Measurements from ENCODE around the gene SLC30A2. TPM values are rescaled to one million over a fixed set of nuclear protein-coding genes. Genes with fewer than 3 reads are reported as not detected.
A peak's percentile ranks its signal among the peaks of the same experiment; 100 is the strongest.

Gene SLC30A2
- total RNA-seq, 1 donor from 2014 or later: not detected

GRCh38 chr1:25997828-25998761, 47.8 kb downstream of the SLC30A2 start, which contains the start of gene PAFAH2:
TSS of gene PAFAH2 (minus strand) at chr1:25998063. CDS start at chr1:25990816, 7,247 bp downstream.
- TF ChIP-seq CTCF (IDR thresholded peaks at IDR 0.05; ENCODE audit: insufficient read depth, low read depth, low read length) (peak; percentile 96), EZH2 (IDR thresholded peaks at IDR 0.05; ENCODE audit: insufficient read depth, low read length) (no peak)
- peak within 1 kb of the TSS; percentile 92 for H3K4me3 Mint-ChIP-seq (ENCODE audit: unreplicated experiment)
- Histone ChIP-seq H3K4me1 (ENCODE audit: insufficient read depth, low read length) (peaks cover 15% of the 10 kb centered on the region), H3K27me3 (ENCODE audit: insufficient read depth, low read length) (no peaks in the 10 kb centered on the region), H3K36me3 (ENCODE audit: insufficient read depth, low read length) (no peaks in the 10 kb centered on the region), H3K27ac (ENCODE audit: low read depth, low read length) (peak within 1 kb of the TSS; percentile 63), H3K4me2 (ENCODE audit: low read length) (peak within 1 kb of the TSS; percentile 96), H2AFZ (ENCODE audit: low read depth, low read length) (peak within 1 kb of the TSS; percentile 86), H3K9me3 (ENCODE audit: insufficient read depth, low read depth, low read length) (no peaks in the 10 kb centered on the region), H3K4me3 (ENCODE audit: insufficient read depth, low read depth, low read length) (peak within 1 kb of the TSS; percentile 70), H4K20me1 (ENCODE audit: insufficient read depth, low read length) (no peaks in the 10 kb centered on the region), H3K79me2 (ENCODE audit: insufficient read depth, low read length) (peaks cover 6% of the 10 kb centered on the region), H3K9ac (ENCODE audit: low read length) (peak within 1 kb of the TSS; percentile 85)
- H3K4me1 Mint-ChIP-seq (ENCODE audit: low read depth, unreplicated experiment): peaks cover 11% of the 10 kb centered on the region
- DNase-seq (ENCODE audit: low read depth) (peak; percentile 98), FAIRE-seq (peak; percentile 89)
- no peaks in the 10 kb centered on the region for H3K9me3 Mint-ChIP-seq (ENCODE audit: unreplicated experiment)
- H3K27ac Mint-ChIP-seq (ENCODE audit: unreplicated experiment): peak within 1 kb of the TSS; percentile 96
- no peaks in the 10 kb centered on the region for H3K36me3 Mint-ChIP-seq (ENCODE audit: low read depth, unreplicated experiment)
- no peaks in the 10 kb centered on the region for H3K27me3 Mint-ChIP-seq (ENCODE audit: low read depth, unreplicated experiment)

GRCh38 chr1:25996966-25997827, 48.7 kb downstream of the SLC30A2 start:
- no peak for DNase-seq (ENCODE audit: low read depth)
- H3K27me3 ChIP-seq (ENCODE audit: insufficient read depth, low read length): no peaks in the 10 kb centered on the region
- H3K9me3 ChIP-seq (ENCODE audit: insufficient read depth, low read depth, low read length): no peaks in the 10 kb centered on the region
- H3K79me2 ChIP-seq (ENCODE audit: insufficient read depth, low read length): peaks cover 6% of the 10 kb centered on the region
- H3K4me1 Mint-ChIP-seq (ENCODE audit: low read depth, unreplicated experiment): peaks cover 20% of the 10 kb centered on the region
- FAIRE-seq: no peak
- no peaks in the 10 kb centered on the region for H4K20me1 ChIP-seq (ENCODE audit: insufficient read depth, low read length)
- peak overlapping the region; percentile 63 for H3K27ac ChIP-seq (ENCODE audit: low read depth, low read length)
- H3K4me3 Mint-ChIP-seq (ENCODE audit: unreplicated experiment): peak overlapping the region; percentile 92
- H3K9me3 Mint-ChIP-seq (ENCODE audit: unreplicated experiment): no peaks in the 10 kb centered on the region
- peak overlapping the region; percentile 96 for H3K4me2 ChIP-seq (ENCODE audit: low read length)
- no peaks in the 10 kb centered on the region for H3K27me3 Mint-ChIP-seq (ENCODE audit: low read depth, unreplicated experiment)
- H3K9ac ChIP-seq (ENCODE audit: low read length): peak overlapping the region; percentile 85
- no peaks in the 10 kb centered on the region for H3K36me3 Mint-ChIP-seq (ENCODE audit: low read depth, unreplicated experiment)
- peak overlapping the region; percentile 70 for H3K4me3 ChIP-seq (ENCODE audit: insufficient read depth, low read depth, low read length)
- H3K36me3 ChIP-seq (ENCODE audit: insufficient read depth, low read length): no peaks in the 10 kb centered on the region
- TF ChIP-seq EZH2 (IDR thresholded peaks at IDR 0.05; ENCODE audit: insufficient read depth, low read length) (no peak), CTCF (IDR thresholded peaks at IDR 0.05; ENCODE audit: insufficient read depth, low read depth, low read length) (no peak)
- peak overlapping the region; percentile 86 for H2AFZ ChIP-seq (ENCODE audit: low read depth, low read length)
- peak overlapping the region; percentile 96 for H3K27ac Mint-ChIP-seq (ENCODE audit: unreplicated experiment)
- H3K4me1 ChIP-seq (ENCODE audit: insufficient read depth, low read length): peaks cover 18% of the 10 kb centered on the region

Measured in astrocyte (in vitro differentiated cells and primary cell).